8988T (cell line): ENCODE results near the gene FEV.

ENCODE experiments used
- DNase-seq: peaks from one replicate; pipeline ENCODE4 v3.0.0; 2011

Gene FEV

DNA sequence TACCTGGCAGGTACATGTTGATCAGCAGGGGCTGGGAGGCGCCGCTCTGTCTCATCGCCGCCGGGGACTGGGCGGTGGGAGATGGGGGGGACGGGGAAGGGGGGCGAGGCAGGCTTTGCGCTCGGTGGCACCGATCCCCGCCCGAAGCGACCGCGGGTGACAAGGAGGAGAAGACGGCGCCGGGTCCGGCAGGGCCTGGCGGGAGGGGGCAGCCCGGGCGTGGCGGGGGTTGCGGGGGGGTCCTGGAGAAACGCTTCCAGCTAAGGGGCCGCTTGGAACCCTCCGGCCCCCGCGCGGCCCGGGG lies at the start of gene FEV:
Gene FEV (minus strand): TSS at position 164 of the 304 bp plus-strand sequence. CDS start 109 bp downstream, at position 55.
- DNase-seq: no peak

DNA sequence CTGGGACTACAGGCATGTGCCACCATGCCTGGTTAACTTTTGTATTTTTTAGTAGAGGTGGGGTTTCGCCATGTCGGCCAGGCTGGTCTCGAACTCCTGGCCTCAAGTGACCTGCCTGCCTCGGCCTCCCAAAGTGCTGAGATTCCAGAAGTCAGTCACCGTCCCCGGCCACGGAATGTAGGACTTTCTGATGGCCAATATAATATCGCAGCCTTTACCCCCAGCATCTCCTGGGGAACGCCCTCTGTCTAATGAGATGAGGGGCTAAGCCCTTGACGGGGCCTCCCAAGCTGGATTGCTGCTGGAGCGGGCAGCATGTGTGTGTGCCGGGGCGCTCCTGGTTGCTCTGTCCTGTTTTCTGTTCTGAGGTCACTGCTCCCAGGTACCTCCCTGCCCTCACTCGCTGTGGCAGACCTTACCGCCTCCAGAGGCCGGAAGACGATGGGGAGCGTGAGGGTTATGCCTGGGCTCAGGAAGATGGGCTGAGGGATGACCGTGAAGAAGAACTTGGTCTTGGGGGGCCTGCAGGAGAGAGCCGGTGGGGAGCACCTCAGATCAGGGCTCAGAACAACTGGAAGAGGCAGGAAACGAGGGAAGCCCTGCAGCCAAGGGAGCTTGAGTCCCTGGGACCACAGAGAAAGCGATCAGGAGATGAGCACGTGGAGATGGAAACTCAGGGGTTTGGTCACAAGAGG lies 47.2 kb upstream of the FEV start:
- DNase-seq: no peak

DNA sequence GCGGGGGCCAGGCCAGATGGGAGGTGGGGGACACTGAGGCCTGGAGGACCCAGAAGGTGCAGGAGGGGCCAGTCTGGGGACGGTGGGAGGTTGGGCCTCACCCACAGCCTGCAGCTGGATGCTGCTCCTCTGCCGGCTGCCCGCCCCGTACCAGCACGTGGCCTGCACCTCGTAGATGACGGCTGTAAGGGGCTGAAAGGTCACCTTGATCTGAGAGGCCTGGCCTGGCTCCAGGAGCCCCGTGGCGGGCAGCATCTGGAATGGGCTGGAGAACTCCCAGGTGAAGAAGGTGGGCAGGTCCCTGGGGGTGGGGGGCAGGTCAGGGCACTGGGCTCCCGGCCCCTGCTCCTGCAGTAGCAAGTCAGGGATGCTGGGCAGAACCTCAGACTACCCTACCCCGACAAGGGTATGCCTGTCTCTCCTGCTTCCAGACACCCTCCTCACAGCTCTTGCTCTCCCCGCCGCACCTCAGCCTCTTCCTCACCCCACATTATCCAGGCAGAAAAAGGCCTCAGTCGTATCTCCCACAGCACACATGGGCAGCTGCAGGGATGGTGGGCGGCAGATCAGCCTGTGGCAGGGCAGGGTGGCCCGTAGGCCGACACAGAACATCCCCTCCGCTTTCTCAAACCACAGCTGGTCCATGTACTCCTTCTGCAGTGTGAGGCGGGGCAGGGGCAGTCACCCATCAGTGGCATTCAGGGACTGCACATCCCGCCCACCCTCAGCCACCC lies 46.2 kb upstream of the FEV start:
- no peak for DNase-seq

DNA sequence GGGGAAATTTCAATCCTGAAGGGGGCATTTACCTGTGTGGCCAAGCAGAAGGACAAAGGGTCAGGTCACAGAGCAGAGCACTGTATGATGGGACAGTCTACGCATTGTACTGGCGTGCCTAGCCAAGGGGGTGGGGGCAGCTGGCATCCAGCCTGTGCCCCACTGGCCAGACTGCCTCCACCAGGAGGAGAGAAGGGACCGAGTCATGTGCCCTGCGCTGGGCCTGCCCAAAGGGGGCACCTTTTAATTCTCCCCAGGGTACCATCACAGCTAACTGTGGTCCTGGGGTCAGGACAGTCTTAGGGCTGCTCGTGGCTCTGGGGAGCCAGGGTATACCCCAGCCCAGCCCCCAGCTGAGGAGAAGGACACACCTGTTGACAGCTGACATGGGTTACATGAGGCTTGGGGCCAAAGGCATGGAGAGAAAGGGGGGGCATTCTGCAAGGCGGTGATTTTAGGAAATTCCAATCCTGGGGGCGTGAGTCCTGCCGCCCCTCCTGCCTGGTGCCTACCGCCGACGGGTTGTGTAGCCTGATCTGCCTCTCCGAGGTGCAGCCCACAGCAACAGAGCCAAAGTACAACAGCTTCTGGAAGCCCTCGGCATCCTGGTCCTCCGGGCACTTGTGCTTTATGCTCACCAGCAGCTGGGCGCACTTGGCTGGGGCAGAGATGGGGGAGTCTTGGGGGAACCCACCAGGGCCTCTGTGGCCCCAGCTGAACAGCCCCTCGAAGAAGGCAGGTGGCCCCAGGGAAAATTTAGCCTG lies 45.4 kb upstream of the FEV start:
- no peak for DNase-seq

DNA sequence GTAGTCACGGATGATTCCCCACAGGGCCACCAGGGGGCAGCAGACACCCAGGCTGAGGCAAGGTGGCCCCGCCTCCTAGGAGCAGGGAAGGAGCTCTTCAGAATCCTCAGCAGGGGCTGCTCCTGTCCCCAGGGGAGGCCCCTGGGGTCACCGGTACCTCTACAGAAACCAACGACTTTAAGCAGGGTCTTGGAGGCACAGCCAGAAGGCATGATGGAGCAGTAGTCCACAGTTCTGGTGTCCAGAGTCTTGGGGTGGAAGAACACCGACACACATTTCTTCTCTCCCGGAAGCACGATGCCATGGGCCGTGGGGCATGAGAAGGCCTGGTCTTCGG lies 44.8 kb upstream of the FEV start:
- DNase-seq: peak; percentile 66

DNA sequence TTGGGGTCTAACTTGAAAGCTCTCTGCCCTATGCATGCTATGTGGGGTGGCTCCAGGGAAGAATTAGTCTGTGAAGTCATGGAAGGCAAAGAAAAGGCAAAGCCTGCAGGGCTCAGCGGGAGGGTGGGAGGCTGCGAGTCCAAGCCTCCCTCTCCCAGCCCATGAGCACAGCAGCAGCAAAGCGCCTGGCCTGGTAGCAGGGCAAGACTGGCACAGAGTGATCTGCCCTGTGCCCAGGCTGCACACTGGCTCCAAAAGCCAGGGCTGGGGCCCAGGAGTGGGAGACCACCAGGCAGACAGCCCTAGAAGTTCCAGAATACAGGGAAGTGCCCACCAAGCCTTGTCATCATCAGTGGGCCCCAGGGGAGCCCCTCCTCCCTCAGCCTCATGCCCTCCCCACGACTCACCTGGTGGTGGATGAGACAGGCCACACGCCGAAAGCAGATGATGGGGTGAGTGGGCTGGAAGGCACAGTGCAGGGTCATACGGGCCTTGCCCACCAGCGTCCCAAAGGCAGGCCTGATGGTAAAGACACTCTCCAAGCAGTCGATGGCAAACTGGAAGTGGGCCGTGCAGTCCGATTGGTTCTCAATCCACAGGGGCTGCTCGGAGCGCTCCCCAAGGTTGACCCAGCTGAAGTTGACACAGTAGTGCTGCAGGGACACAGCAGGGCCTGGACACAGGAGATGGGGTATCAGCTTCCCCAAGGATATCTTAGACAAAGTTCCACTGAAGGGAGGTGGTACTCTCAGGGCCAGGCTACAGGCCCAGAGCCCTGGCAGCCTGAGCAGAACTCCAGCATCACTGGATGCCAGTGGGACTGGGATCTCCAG lies 44.2 kb upstream of the FEV start:
- no peak for DNase-seq

DNA sequence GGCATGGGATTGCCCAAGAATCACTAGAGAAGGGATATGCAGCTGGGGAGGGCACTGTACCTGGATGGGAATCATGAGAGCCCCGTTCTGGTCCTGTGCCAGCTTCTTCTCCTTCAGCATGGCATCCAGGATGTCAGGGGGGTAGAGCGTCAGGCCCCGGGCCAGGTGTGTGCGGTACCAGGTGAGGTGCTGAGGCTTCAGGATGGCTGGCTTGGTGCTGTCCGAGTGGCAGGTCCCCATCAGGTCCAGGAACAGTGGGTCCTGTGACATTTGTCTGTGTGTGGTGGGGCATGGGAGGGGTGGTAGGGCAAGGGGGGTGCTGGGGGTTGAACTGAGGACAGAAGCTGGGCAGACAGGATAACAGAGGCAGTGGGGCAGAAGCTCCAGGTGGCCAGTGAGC lies 43.2 kb upstream of the FEV start:
- no peak for DNase-seq

DNA sequence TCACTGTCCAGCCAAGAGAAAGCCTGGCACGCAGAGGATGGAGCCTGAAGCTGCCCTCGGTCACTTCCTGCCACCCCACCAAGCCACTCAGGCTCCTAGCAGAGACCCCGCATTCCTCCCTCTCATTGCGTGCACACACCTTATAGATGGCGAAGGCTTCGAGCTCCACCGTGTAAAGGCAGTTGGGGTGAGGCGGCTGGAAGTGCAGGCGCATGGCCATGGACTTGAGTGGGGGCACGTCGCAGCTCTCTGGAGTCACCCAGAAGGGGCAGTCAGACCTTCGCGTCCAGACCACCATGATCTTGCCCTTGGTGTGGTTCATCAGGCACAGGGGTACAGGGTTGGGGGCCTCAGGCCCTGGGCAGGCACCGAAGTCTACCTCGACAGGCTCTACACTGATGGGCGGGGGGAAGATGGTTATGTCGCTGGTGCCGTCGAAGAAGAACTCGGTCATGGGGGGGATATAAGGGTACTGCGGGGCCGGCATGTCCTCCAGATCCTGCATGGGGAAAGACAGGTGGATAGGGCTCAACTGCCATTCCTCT lies 42.6 kb upstream of the FEV start:
- DNase-seq: no peak

DNA sequence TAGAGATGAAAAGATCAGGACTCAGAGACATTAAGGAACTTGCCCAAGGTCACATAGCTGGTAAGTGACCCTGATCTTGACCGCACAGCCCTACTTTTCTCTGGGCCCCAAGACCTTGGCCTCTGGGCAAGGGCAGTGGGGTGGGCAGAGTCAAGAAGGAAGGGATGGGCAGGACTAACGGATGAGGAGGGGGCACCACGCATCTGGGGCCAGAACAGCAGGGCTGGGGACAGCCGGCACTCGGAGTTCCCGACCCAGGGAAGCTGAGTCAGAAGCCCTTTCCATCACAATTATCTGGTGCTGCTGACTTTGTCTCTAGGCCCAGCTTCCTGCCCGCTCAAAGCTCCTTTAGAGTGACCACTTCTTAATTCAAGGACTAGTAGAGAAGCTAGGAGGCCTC lies 42.0 kb upstream of the FEV start:
- DNase-seq: no peak

DNA sequence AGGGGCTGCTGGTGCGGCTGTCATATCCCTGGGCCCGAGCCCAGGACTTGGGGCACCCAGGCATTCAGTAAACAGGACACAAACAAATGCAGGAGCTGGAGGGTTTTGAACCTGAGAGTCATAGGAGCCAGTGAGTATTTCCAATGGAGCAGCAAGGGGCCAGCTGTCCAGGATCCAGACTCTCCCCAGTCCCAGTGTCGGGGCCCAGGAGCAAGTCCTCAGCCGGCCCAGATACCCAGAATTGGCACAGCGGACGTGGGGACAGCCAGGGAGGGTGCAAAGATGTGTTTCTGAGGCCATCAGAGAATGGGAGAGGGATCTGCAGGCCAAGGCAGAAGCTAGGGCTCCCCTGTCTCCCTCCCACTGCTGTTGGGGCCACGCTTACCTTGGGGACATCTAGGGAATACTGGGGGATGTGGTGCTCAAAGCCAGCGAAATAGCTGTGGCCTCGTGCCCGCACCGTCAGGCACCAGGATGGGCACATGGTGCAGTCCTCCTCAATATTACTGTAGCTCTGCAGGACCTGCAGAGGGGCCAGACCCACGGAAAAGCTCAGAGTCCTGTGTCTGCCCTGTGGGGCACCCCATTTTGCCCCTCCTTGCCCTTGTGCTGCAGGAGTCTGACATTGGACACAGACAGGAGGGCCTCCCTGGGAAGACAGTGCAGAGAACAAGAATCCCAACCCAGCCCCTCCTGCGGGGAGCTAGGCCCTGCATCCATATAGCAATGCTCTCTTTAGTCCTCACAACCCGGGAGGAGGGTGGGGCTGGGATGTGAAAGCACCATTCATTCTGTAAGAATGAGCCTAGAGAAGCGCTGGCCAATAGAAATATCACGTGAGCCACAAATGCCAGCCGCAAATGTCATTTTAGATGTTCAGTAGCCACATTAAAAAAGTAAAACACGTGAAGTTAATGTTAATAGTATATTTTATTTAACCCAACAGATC lies 40.9 kb upstream of the FEV start:
- no peak for DNase-seq

DNA sequence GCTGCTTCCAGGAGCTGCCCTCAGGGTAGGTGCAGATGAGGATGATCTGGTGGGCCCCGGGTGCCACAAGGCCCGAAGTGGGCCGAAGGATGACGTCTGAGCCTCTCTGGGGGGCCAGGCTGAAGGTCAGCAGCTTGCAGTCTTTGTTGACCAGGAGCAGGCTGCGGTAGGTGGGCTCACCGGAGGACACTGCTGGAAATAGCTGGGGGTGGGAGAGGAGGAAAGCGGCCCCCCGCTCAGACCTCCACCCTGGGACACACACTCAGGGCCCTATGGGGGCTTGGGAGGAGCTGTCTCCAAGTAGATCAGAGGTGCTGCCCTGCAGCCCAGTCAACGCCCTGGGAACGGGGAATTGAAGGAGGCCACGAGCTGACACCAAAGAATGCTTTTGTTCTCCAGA lies 39.1 kb upstream of the FEV start:
- no peak for DNase-seq

DNA sequence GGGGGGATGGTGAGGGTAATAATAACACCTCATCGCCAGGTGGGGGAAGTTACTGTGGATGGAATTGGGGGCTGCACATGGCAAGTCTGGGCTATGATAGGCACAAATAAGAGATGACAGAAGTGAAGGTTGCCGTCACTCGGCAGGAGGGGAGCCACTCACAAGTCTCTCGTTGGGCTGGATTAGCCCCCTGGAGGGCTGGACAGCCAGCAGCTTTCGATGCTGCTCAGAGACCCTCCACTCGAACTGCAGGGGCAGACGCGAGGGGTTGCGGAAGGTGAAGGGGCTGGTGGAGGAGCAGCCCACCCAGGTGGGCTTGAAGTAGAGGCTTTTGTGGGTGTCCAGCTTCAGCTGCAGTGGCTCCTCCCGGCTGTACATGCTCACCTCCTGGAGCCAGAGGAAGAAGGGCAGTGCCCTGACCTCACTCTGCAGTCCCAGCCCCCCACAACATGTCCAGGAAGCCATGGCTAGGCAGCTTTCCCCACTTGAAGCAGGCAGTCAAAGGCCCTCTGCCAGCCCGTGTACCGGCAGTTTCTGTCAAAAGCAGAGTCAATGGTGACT lies 38.1 kb upstream of the FEV start:
- no peak for DNase-seq

DNA sequence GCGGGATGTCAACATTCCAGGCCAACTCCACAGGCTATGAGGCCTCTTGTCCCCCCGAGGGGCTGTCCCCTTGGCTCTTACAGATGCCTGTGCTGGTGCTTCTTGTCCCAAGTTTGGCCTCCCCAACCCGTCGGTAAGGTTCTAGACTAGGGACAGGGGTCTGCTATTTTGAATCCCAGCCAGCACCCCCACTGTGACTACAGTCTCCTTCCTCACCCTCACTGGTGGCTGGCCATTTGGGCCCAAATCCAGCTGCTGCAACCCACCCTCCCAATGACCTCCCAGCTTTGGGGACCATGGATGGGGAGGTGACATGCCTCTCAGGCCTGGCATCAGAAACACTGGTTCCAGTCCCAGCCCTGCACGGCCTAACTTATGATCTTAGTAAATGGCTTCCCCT lies 37.6 kb upstream of the FEV start:
- no peak for DNase-seq

DNA sequence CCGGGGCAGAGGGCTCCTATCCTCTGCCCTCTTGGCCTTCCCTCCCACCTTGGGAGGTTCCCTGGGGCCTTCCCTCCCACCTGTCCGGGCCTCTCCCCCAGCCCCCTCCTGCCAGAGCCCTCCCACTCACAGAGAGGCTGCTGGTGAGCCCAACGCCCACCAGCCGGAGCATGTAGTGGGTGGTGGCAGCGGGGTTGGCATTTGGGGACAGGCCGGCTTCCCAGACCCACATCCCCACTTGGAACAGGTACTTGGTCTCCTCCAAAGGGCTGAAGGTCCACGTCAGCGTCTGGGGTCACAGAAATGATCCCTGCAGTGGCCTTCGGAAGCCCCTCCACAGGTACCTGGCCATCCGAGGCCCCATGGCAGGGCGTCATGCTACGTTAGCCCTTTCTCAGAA lies 37.1 kb upstream of the FEV start:
- no peak for DNase-seq

DNA sequence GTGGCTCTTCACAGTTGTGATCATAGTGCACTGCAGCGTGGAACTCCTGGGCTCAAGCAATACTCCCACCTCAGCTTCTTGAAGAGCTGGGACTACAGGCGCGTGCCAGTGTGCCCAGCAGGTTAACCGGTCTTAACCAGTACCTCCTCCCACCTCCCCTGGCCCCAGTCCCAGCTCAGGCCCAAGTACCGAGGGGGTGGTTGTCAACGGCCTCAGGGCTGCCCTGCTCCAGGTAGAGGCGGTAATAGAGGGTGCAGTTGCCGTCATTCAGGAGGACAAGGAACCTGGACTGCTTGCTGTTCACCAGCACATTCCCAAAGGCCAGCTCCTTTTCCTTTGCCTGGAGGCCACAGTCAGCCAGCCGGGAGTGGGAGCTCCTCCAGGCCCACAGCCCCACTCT lies 36.6 kb upstream of the FEV start:
- no peak for DNase-seq

DNA sequence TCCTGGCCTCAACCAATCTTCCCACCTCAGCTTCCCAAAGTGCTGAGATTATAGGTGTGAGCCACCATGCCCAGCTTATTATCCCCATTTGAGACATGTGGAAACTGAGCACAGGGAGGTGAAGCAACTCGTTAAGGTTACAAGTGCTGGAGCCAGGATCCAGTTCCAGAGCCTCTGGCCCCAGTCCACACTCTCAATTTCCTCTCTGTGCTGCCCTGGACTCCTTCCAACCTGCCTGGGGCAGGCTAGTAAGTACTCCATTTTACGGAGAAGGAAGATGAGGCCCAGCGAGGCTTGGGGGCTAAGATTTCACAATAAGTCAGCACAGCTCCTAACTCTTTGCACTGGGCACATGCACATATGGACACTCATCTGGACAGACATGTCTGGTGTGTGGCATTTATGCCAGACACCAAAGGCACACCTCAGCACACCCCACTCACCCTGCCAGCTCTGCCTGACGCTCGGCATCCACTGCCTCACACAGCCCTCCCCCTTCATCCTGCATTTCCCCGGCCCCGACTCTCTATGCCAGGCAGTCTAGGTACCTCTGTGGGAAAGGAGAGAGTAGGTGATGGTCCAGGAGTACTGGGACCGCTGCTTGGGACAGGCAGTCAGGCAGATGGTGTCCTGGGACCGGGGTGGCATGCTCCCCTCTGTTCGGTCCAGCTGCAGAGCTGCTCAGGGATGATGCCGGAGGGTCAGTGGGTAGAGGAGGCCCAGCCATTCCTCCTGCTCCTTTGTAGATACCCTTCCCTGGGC lies 35.8 kb upstream of the FEV start:
- no peak for DNase-seq

DNA sequence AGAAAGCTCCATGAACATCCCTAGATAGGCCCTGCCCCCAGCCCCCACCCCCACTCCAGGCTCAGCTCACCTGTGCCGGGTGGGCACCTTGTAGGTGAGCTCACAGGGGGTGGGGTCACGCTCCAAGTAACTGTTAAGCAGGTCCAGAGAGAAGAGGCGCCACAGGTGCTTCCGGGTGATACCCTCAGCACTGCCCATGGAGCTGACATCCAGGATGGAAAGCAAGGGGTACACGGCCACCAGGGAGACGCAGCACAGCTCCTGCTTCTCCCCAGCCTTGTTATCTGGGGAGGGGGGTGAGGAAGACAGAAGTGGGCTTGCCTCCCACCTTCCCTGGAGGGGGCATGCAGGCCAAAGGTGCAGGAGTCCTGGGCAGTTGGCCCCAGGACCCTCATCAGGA lies 34.5 kb upstream of the FEV start:
- DNase-seq: no peak

DNA sequence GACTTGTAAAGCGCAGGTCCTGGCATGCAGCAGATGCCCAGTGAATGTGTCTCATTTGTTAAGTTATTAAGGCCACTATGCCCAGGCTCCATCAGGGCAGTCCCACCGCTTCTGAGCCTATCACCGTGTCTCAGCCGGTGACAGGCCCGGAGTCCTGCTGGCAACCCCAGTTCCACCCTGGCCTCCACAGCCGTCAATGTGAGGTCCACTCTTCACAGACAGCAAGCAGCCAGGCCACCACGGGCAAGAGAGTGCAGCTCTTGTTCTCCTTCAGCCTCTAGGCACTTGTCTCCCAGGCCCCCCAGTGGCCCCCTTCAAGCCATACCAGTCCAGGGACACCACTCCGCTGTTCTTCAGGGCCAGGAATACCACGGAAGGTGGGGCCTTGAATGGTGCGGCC lies 33.7 kb upstream of the FEV start:
- no peak for DNase-seq

DNA sequence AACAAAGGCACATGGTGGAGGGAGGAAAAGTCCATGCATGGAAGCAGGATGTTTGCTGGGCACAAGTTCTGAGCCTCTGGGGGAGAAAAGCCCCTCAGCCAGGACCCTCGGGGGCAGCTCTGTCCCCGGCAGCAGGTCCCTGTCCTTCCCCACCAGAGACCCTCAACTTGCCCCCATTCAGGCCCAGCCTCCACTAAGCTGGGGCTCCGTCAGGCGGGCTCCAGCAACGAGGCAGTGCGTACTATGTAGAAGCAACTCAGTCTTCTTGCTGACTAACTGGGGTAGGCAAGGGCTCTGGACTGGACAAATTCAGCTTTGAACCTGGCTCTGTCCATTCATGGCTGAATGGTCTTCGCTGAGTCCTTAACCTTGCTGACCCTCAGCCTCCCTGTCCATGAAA lies 33.3 kb upstream of the FEV start:
- DNase-seq: no peak

DNA sequence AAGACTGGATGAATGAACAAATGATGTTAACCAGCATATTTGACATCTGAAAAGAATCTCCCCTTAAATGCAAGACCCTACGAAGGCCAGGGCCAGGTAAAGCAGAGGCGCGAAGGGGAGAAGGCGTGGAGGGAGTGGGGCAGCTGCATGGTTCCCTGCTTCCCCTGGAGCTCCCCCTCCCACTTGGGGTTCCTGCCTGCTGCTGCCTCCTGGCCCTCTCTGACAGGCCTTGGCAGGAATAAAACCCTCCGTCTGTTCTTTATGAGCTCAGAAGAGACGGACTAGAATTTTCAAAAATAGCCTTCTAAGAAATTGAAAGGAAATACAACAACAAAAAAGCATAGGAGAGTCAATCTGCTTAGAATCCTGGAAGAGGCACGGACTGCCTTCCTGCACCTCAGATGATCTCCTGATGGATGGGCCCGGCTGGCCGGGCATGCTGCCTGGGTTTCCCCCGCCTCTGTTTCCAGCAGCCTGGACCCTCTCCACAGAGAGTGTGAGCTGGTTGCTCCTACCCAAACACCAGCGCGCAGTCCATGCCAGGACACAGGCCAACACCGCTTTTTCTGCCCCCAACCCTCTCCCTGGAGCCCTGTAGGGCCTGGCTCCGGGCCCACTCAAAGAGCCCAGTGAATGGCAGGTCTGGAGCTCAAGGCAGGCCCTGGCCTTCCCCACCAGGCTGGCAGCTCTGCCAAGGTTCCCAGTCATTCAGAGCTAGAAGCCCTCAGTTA lies 32.4 kb upstream of the FEV start:
- no peak for DNase-seq
